ENCODE results near the gene BCL2.

Gene BCL2

GRCh38 chr18:63074981-63075404 lies 244.6 kb downstream of the BCL2 start:
- H3K79me2 ChIP-seq (ENCODE audit: insufficient read depth, low read length): no peaks in the 10 kb centered on the region
- H3K9ac ChIP-seq (ENCODE audit: low read depth, low read length): no peak overlapping the region
- no peak for TF ChIP-seq CTCF (IDR thresholded peaks at IDR 0.05; ENCODE audit: borderline replicate concordance, extremely low read depth, low read length, poor library complexity, severe bottlenecking)
- no peak for TF ChIP-seq EZH2 (IDR thresholded peaks at IDR 0.05; ENCODE audit: borderline replicate concordance, low read depth, low read length, severe bottlenecking)
- no peaks in the 10 kb centered on the region for H4K20me1 ChIP-seq (ENCODE audit: insufficient read depth, low read length)
- peaks cover 4% of the 10 kb centered on the region for H3K9me3 ChIP-seq (ENCODE audit: insufficient read depth, low read length, severe bottlenecking)
- no peak overlapping the region for H3K27ac ChIP-seq (ENCODE audit: low read length)
- no peaks in the 10 kb centered on the region for H3K27me3 ChIP-seq (ENCODE audit: insufficient read depth, low read length, poor library complexity)
- no peak overlapping the region for H2AFZ ChIP-seq (ENCODE audit: low read depth, low read length)
- no peak overlapping the region for H3K4me3 ChIP-seq (ENCODE audit: low read depth in 1 of 2, low read length in 2 of 2)
- H3K4me1 ChIP-seq (ENCODE audit: insufficient read depth, low read length): peaks cover 13% of the 10 kb centered on the region
- ATAC-seq (ENCODE audit: insufficient read depth, low read depth): no peak
- H3K36me3 ChIP-seq (ENCODE audit: insufficient read depth, low read length): no peaks in the 10 kb centered on the region
- H3K4me2 ChIP-seq (ENCODE audit: insufficient read depth, low read length): no peak overlapping the region
- no peak for DNase-seq

- H3K4me3 ChIP-seq (ENCODE audit: low read depth in 1 of 2, low read length in 2 of 2): no peak overlapping the region
- H2AFZ ChIP-seq (ENCODE audit: low read depth, low read length): no peak overlapping the region
- H3K36me3 ChIP-seq (ENCODE audit: insufficient read depth, low read length): no peaks in the 10 kb centered on the region
- no peaks in the 10 kb centered on the region for H3K79me2 ChIP-seq (ENCODE audit: insufficient read depth, low read length)
- TF ChIP-seq EZH2 (IDR thresholded peaks at IDR 0.05; ENCODE audit: borderline replicate concordance, low read depth, low read length, severe bottlenecking): no peak
- peak; percentile 70 for TF ChIP-seq CTCF (IDR thresholded peaks at IDR 0.05; ENCODE audit: borderline replicate concordance, extremely low read depth, low read length, poor library complexity, severe bottlenecking)
- H3K27me3 ChIP-seq (ENCODE audit: insufficient read depth, low read length, poor library complexity): no peaks in the 10 kb centered on the region
- H3K9me3 ChIP-seq (ENCODE audit: insufficient read depth, low read length, severe bottlenecking): no peaks in the 10 kb centered on the region
- H3K27ac ChIP-seq (ENCODE audit: low read length): no peak overlapping the region
- no peak overlapping the region for H3K4me2 ChIP-seq (ENCODE audit: insufficient read depth, low read length)
- DNase-seq: peak; percentile 43
- no peaks in the 10 kb centered on the region for H3K4me1 ChIP-seq (ENCODE audit: insufficient read depth, low read length)
- ATAC-seq (ENCODE audit: insufficient read depth, low read depth): peak; percentile 84
- H4K20me1 ChIP-seq (ENCODE audit: insufficient read depth, low read length): no peaks in the 10 kb centered on the region
- no peak overlapping the region for H3K9ac ChIP-seq (ENCODE audit: low read depth, low read length)
These were observed 246.1 kb downstream of the BCL2 start for GRCh38 chr18:63073481-63073880.
